Endothelial cell of hepatic sinusoid (primary cell): ENCODE results near the gene SZRD1.

ENCODE experiments used
- in situ Hi-C: cut with HindIII; loops from 2 replicates; pipeline ENCODE4 v1.10.0; 2017; ENCODE audit warnings: low sequenced_read_pairs

The SZRD1 gene

GRCh38 chr1:16367258-16367967 is 371 bp downstream of the SZRD1 start:
- in situ Hi-C loops, result no loop called here

- in situ Hi-C loops, result no loop called here
Observed at GRCh38 chr1:16367968-16368890, 1.2 kb downstream of the SZRD1 start.

GRCh38 chr1:16369821-16370220 is 2.8 kb downstream of the SZRD1 start:
- in situ Hi-C loops, result no loop called here

GRCh38 chr1:16371725-16372124 is 4.7 kb downstream of the SZRD1 start:
- in situ Hi-C loops, result no loop called here

GRCh38 chr1:16372535-16373285 is 5.7 kb downstream of the SZRD1 start:
- in situ Hi-C loops, result no loop called here

GRCh38 chr1:16374266-16374665 is 7.2 kb downstream of the SZRD1 start:
- in situ Hi-C loops, result no loop called here

GRCh38 chr1:16375521-16376340 is 8.7 kb downstream of the SZRD1 start:
- in situ Hi-C loops, result no loop called here

GRCh38 chr1:16376971-16377370 is 9.9 kb downstream of the SZRD1 start:
- in situ Hi-C loops, result no loop called here

- in situ Hi-C loops, result no loop called here
Observed at GRCh38 chr1:16378443-16378842, 11.4 kb downstream of the SZRD1 start.

- in situ Hi-C loops, result no loop called here
Observed at GRCh38 chr1:16380868-16381267, 13.8 kb downstream of the SZRD1 start.

- in situ Hi-C loops, result no loop called here
Observed at GRCh38 chr1:16383888-16384287, 16.8 kb downstream of the SZRD1 start.

- in situ Hi-C loops, result no loop called here
Observed at GRCh38 chr1:16385659-16386453, 18.8 kb downstream of the SZRD1 start.

GRCh38 chr1:16386454-16387113 is 19.5 kb downstream of the SZRD1 start:
- in situ Hi-C loops, result no loop called here

GRCh38 chr1:16387201-16388188 is 20.5 kb downstream of the SZRD1 start:
- in situ Hi-C loops, result no loop called here

GRCh38 chr1:16391411-16391810 is 24.4 kb downstream of the SZRD1 start:
- in situ Hi-C loops, result loop anchor here (5.0 kb wide), 1 partner anchor 41 kb away; no protein-coding TSS in a partner anchor

GRCh38 chr1:16392740-16393569 is 25.9 kb downstream of the SZRD1 start:
- in situ Hi-C loops, result loop anchor here (5.0 kb wide), 1 partner anchor 39 kb away; no protein-coding TSS in a partner anchor
